LNCAP (cell line): ENCODE measurements around the gene SHOX.

Source experiments
- CTCF ChIP-seq: fragments of 450-650 bp; IDR thresholded peaks from 2 replicates; pipeline ENCODE4 v1.5.1; 2017; ENCODE audit warnings: mild to moderate bottlenecking

Gene SHOX

GRCh38 chrX:650324-650723 is 19.7 kb downstream of the SHOX start:
- TF ChIP-seq CTCF = no peak

- TF ChIP-seq CTCF = no peak
Measured at GRCh38 chrX:650811-651210, 20.2 kb downstream of the SHOX start.

- TF ChIP-seq CTCF = no peak
Measured at GRCh38 chrX:652341-652741, 21.8 kb downstream of the SHOX start.

GRCh38 chrX:653306-653705 is 22.7 kb downstream of the SHOX start:
- TF ChIP-seq CTCF = no peak

GRCh38 chrX:661154-661553 is 30.6 kb downstream of the SHOX start:
- TF ChIP-seq CTCF = no peak

- TF ChIP-seq CTCF = no peak
Measured at GRCh38 chrX:662126-662525, 31.5 kb downstream of the SHOX start.

- TF ChIP-seq CTCF = no peak
Measured at GRCh38 chrX:663841-664240, 33.2 kb downstream of the SHOX start.
